Hypothalamus (tissue), 51 donors: ENCODE results near the gene RTF2.
A peak's percentile ranks its signal among the peaks of the same experiment; 100 is the strongest.
"Not testable (repeated sequence)": the region's sequence is repeated elsewhere in the genome, so short reads cannot be mapped to it uniquely, and the experiment has no call there.

Experiments
- DNase-seq, 51 donors: peaks; one replicate each; lab custom pipeline; 2025; lab: John Stamatoyannopoulos, UW

RTF2 gene

DNA sequence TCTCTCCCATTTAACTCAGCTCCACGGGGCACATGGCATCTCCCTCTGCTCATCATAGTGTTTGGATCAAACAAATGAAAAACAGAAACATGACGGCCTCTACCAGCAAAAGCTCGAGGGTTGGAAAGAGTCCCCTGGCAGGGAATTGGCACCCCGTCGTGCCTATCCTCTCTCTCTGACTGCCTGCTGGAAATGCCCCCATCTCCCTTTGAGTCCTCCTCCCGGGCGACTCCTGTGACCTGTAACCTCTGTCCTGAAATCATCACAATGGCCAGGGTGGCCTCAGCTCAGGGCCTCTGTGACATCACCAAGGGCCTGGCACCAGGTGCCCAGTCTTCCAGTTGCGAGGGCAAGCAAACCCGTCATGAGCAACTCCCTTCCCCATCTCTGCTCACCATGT is 64.5 kb downstream of the RTF2 start, which contains the start of gene FAM209B:
TSS of gene FAM209B (plus strand) at position 301 of the 400 bp plus-strand sequence. CDS start at position 397, 96 bp downstream.
- not testable (repeated sequence) for DNase-seq

GRCh38 chr20:56537997-56538396 is 69.6 kb downstream of the RTF2 start:
- DNase-seq: no peak

GRCh38 chr20:56540415-56540814 is 72.0 kb downstream of the RTF2 start:
- DNase-seq: no peak

DNA sequence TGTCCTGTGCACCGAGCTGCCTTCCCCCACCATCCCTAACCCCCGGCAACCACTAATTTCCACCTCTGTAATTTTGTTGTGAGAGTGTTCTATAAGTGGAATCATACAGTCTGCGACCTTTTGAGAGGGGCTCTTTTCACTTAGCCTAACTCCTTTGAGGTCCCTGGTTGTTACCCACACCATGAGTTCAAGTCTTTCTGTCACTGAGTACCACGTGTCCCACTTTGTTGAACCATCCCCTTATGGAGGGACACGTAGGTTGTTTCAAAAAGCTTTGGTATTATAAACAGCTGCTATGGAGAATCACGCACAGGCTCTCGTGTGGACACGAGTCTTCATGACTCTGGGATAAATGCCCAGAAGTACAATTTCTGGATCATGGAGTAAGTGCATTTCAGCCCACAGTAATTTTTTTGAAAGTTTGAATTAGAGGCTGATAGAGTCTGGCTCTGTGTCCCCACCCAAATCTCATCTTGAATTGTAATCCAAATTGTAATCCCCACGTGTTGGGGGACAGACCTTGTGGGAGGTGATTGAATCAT is 74.1 kb downstream of the RTF2 start:
- no peak for DNase-seq

DNA sequence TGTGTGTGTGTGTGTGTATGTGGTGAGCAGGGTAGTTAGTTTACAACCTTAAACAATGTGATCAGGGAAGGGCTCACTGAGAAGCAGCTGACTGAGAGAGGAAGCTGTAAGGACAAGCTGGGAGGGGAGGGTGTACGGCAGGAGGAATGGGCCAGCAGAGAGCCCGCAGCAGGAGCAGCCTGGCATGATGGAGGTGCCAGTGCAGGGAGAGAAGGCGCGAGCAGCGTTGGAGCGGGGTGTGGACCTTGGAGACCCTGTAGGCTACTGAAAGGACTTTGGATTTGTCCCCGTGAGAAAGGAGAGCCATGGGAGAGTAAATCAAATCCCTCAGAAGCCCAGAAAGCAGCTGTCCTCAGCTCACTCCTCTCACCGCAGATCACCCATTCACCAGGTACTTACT is 83.1 kb downstream of the RTF2 start:
- no peak for DNase-seq

- DNase-seq: no peak
Measured at GRCh38 chr20:56552911-56553629, 84.6 kb downstream of the RTF2 start.

DNA sequence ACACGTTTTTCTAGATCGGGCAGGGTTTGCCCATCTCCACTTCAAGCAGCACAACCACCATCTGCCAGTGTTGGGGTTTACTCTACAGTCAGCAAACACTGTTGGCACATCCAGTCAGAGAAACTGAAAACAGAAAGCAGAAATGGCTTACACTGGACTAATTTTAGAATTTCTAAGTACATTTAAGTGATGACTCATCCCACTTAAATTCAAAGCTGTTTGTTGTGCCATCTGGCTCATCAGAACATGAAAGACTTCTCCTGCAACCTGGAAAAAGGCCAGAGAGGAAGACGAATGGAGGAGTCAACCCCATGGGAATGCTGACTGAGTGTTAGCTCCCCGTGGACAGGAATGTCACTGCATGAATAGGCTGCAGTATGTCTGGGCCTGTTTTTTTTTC is 86.4 kb downstream of the RTF2 start:
- peak in 16 of 51 donors; percentile 5 to 60 (median 25) for DNase-seq

- DNase-seq: no peak
Measured at GRCh38 chr20:56558968-56559367, 90.5 kb downstream of the RTF2 start.

GRCh38 chr20:56564526-56564925 is 96.1 kb downstream of the RTF2 start:
- DNase-seq: not testable (repeated sequence)

DNA sequence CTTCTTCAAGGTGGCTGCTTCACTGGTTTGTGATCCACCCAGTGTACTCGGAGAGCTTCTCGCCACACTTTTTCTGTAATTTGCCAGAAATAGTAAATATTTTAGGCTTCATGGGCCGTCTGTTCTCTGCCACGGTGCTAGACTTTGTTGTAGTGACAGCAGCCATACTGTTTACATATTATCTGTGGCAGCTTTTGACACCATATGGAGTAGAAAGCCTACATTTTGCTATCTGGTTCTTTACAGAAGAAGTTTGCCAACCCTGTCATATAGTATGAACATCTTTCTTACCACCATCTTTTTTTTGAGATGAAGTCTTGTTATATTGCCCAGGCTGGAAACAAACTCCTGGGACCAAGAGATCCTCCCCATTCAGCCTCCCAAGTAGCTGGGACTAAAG is 97.1 kb downstream of the RTF2 start:
- no peak for DNase-seq

DNA sequence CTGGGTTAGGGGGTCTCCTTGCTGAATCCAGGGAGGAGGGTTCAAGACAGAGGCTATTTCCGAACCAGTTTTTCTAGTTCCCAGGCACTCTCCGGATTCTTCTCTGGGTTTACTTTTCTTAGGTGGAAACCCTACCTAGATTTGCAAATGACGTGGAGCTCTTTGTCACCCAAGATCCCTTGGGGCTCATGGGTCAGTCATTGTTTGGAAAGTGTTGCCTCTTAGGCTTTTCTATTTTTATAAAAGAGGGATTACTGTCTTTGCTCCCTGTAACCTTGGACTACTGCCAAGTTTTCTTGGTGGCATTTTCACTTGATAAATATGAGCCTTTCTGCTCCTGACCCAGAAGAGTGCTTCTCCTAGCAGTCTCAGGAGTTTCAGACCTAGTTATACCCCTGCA is 98.2 kb downstream of the RTF2 start:
- no peak for DNase-seq
